CD8-positive, alpha-beta memory T cell (primary cell): ENCODE measurements around the gene KAT7. TPM values are rescaled to one million over a fixed set of nuclear protein-coding genes. Genes with fewer than 3 reads are reported as not detected.

ENCODE experiments used
- CTCF ChIA-PET: fragments of 350-600 bp; sonication (Branson Sonifier 250); formaldehyde crosslinking; loops from one replicate; lab custom pipeline; 2021; ENCODE audit warnings: antibody characterized with exemption; lab: Charles Lee
- POLR2A ChIA-PET: fragments of 350-600 bp; sonication (Branson Sonifier 250); formaldehyde crosslinking; loops from one replicate; lab custom pipeline; 2021; ENCODE audit warnings: antibody characterized with exemption; lab: Charles Lee
- DNase-seq, 5 donors: peaks; one replicate each; pipeline versions ENCODE4 v3.0.0 to v3.0.0-alpha.2; 2020 to 2022; ENCODE audit warnings: mixed read lengths in 1 of 5
- H3K27ac ChIP-seq: one replicate; pipeline ENCODE4 v1.7.0; 2013; ENCODE audit warnings: low read depth, mild to moderate bottlenecking, low read length, moderate library complexity
- H3K27me3 ChIP-seq: 2 replicates; pipeline ENCODE4 v1.7.0; 2013; ENCODE audit warnings: low read length, mild to moderate bottlenecking; ENCODE audit not compliant: insufficient read depth, poor library complexity, severe bottlenecking
- H3K36me3 ChIP-seq: 2 replicates; pipeline ENCODE4 v1.7.0; 2013; ENCODE audit warnings: mild to moderate bottlenecking, low read length, moderate library complexity; ENCODE audit not compliant: insufficient read depth
- H3K4me1 ChIP-seq: 2 replicates; pipeline ENCODE4 v1.7.0; 2013; ENCODE audit warnings: mild to moderate bottlenecking, low read length, moderate library complexity; ENCODE audit not compliant: insufficient read depth
- H3K4me3 ChIP-seq: 2 replicates; pipeline ENCODE4 v1.7.0; 2013; ENCODE audit warnings: mild to moderate bottlenecking, low read length
- H3K9me3 ChIP-seq: 2 replicates; pipeline ENCODE4 v1.7.0; 2013; ENCODE audit warnings: mild to moderate bottlenecking, low read length
- H3K27ac Mint-ChIP-seq, 8 donors: one replicate each; pipeline ENCODE4 v1.8.0; 2020 to 2021; ENCODE audit warnings: mixed read lengths in 8 of 8, mild to moderate bottlenecking in 6 of 8, inconsistent platforms in 3 of 8, moderate library complexity in 3 of 8
- H3K27me3 Mint-ChIP-seq, 2 donors: one replicate each; pipeline ENCODE4 v1.8.0; 2020 to 2021; ENCODE audit warnings: mixed read lengths in 2 of 2, mild to moderate bottlenecking in 1 of 2, moderate library complexity in 1 of 2
- H3K36me3 Mint-ChIP-seq, 3 donors: one replicate each; pipeline ENCODE4 v1.8.0; 2020 to 2021; ENCODE audit warnings: mixed read lengths in 3 of 3, inconsistent platforms in 1 of 3, mild to moderate bottlenecking in 1 of 3
- H3K4me1 Mint-ChIP-seq, 3 donors: one replicate each; pipeline ENCODE4 v1.8.0; 2020 to 2021; ENCODE audit warnings: mixed read lengths in 3 of 3, inconsistent platforms in 1 of 3, mild to moderate bottlenecking in 1 of 3
- H3K4me3 Mint-ChIP-seq, 7 donors: one replicate each; pipeline ENCODE4 v1.8.0; 2020 to 2021; ENCODE audit warnings: mixed read lengths in 7 of 7, mild to moderate bottlenecking in 6 of 7, moderate library complexity in 4 of 7, inconsistent platforms in 2 of 7
- H3K9me3 Mint-ChIP-seq, 5 donors: one replicate each; pipeline ENCODE4 v1.8.0; 2020 to 2022; ENCODE audit warnings: mixed read lengths in 5 of 5, mild to moderate bottlenecking in 3 of 5, moderate library complexity in 2 of 5, inconsistent platforms in 1 of 5
- polyA plus RNA-seq: library from polyadenylated mRNA; unstranded; fragments of 300-500 nt; fragmentation: Illumina TruSeq; gene quantifications from one replicate; pipeline ENCODE4 v1.2.3, GENCODE V29; 2021
- total RNA-seq, 2 experiments: library from RNA; stranded (reverse); gene quantifications; one replicate each; pipeline ENCODE4 v1.2.3, GENCODE V29; 2021

The KAT7 gene
- total and polyA plus RNA-seq, 3 experiments from 2014 or later = 58.1 to 75.8 (median 66.1) TPM

DNA sequence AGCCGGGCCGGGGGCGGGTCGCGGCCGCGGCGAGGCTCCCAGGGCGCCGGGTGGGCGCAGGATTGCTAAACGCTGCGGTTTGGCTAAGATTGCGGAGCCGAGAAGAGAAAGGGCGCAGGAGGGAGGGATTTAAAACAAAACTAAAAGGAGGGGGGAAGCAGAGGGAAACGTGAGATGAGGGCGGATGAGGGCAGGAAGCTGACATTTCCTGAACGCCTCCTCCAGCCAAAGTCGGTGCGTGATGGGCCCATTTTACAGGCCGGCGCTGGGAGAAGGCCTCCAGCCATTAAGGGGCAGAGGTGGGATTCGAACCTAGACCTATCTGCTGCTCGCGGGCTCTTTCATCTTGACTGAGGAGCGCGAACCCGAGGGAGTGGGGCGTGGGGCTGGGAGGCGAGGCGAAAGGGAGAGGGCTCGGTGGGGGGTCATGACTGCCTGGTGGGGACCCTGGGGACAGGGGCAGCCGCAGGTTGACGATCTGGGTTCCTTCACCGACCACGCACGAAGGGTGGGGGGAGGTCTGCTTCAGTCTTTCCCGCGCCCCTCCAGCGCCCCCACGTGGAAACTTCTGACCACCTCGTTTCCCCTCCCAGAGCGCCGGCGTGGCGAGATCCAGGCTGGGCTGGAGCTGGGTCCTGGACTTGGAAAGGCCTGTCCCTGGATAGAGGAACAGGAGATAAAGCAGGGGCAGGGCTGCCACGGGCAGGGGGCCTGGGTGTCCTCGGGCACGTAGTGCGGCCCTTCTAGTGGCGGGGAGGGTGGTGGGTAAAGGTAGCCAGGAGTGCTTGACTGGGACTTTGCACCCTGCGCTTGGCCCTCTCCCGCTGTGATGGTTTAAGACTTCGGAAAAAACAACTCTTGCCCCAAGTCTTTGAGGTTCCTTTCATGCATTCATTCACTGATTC is 63.2 kb downstream of the KAT7 start:
- Mint-ChIP-seq H3K27ac (peak overlapping the region; percentile 72 to 99 (median 93)), H3K4me1 (peaks cover 16 to 22% (median 22%) of the 10 kb centered on the region in 3 donors), H3K9me3 (no peaks in the 10 kb centered on the region), H3K27me3 (peaks cover 0 to 1% of the 10 kb centered on the region in 2 donors), H3K36me3 (peaks cover 0 to 17% (median 0%) of the 10 kb centered on the region in 3 donors), H3K4me3 (peak overlapping the region; percentile 91 to 96 (median 95))
- DNase-seq = peak; percentile 56 to 73 (median 67)
- Histone ChIP-seq H3K27ac (peak overlapping the region; percentile 65), H3K36me3 (no peaks in the 10 kb centered on the region), H3K9me3 (no peaks in the 10 kb centered on the region), H3K27me3 (no peaks in the 10 kb centered on the region), H3K4me1 (peaks cover 16% of the 10 kb centered on the region), H3K4me3 (peak overlapping the region; percentile 83)
- CTCF ChIA-PET = interaction anchor here (0.6 to 1.5 kb wide), 5 partner anchors 13 to 156 kb away, joined by 3 to 4 read pairs (median 3); no protein-coding TSS in a partner anchor
- POLR2A ChIA-PET = no interaction called here

DNA sequence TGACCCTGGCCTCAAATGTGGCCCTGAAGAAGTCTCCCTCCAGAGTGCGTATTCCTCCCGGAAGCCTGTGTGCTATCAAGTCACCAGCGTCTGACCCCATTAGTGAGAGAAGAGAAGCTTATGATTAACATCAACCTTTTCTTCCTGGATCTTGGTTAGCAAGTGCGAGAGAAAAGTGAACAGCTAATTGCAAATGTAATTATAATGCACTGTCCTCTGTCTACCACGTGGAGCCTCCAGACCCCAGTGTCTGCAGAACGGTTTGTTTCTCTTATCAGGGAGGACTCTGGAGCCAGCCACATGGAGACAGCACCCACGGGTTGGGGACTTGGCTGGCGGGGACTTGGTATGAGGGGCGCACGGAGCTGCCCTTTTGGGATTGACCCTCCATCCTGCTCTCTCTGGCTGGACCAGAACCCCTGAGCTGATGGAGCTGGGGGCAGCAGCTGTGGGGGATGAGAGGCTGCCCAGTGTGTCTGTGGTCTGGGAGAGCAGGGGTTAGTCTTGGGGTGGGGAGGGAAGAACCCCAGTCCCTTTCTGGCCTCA is 65.1 kb downstream of the KAT7 start:
- no peak overlapping the region for H3K27ac ChIP-seq
- Mint-ChIP-seq H3K27ac (peak overlapping the region in 1 of 8 donors; percentile 73), H3K4me1 (peaks cover 16 to 22% (median 22%) of the 10 kb centered on the region in 3 donors), H3K4me3 (peak overlapping the region in 3 of 7 donors; percentile 15 to 69 (median 58)), H3K27me3 (peaks cover 0 to 1% of the 10 kb centered on the region in 2 donors), H3K9me3 (no peaks in the 10 kb centered on the region), H3K36me3 (peaks cover 0 to 8% (median 0%) of the 10 kb centered on the region in 3 donors)
- CTCF ChIA-PET = interaction anchor here (1.1 to 1.5 kb wide), 3 partner anchors 142 to 283 kb away, joined by 3 to 4 read pairs (median 3); no protein-coding TSS in a partner anchor
- H3K4me3 ChIP-seq = no peak overlapping the region
- H3K27me3 ChIP-seq = no peaks in the 10 kb centered on the region
- H3K9me3 ChIP-seq = no peaks in the 10 kb centered on the region
- H3K4me1 ChIP-seq = peaks cover 16% of the 10 kb centered on the region
- no peak for DNase-seq
- no peaks in the 10 kb centered on the region for H3K36me3 ChIP-seq
- POLR2A ChIA-PET = no interaction called here

GRCh38 chr17:49854126-49854525 is 65.6 kb downstream of the KAT7 start:
- POLR2A ChIA-PET = no interaction called here
- Histone ChIP-seq H3K4me3 (no peak overlapping the region), H3K4me1 (peaks cover 16% of the 10 kb centered on the region), H3K27me3 (no peaks in the 10 kb centered on the region), H3K36me3 (no peaks in the 10 kb centered on the region), H3K27ac (no peak overlapping the region), H3K9me3 (no peaks in the 10 kb centered on the region)
- Mint-ChIP-seq H3K4me1 (peaks cover 16 to 22% (median 22%) of the 10 kb centered on the region in 3 donors), H3K27ac (peak overlapping the region in 1 of 8 donors; percentile 77), H3K27me3 (peaks cover 0 to 1% of the 10 kb centered on the region in 2 donors), H3K36me3 (peaks cover 0 to 8% (median 0%) of the 10 kb centered on the region in 3 donors), H3K4me3 (peak overlapping the region in 1 of 7 donors; percentile 69), H3K9me3 (no peaks in the 10 kb centered on the region)
- no peak for DNase-seq
- CTCF ChIA-PET = interaction anchor here (1.2 kb wide), 1 partner anchor 145 kb away, joined by 3 read pairs; no protein-coding TSS in a partner anchor

- peaks cover 5 to 13% of the 10 kb centered on the region in 2 donors for H3K27me3 Mint-ChIP-seq
Observed at GRCh38 chr17:49858796-49859195, 70.3 kb downstream of the KAT7 start.

GRCh38 chr17:49859991-49860953 is 71.8 kb downstream of the KAT7 start:
- Histone ChIP-seq H3K4me3 (no peak overlapping the region), H3K9me3 (no peaks in the 10 kb centered on the region), H3K36me3 (no peaks in the 10 kb centered on the region), H3K27ac (no peak overlapping the region), H3K4me1 (peaks cover 5% of the 10 kb centered on the region), H3K27me3 (no peaks in the 10 kb centered on the region)
- no peaks in the 10 kb centered on the region for H3K9me3 Mint-ChIP-seq
- ChIA-PET POLR2A (no interaction called here), CTCF (interaction anchor here (1.0 to 6.5 kb wide), 2 partner anchors 137 to 165 kb away, joined by 3 to 96 read pairs; partner anchors contain the start of gene DLX3)
- H3K36me3 Mint-ChIP-seq = no peaks in the 10 kb centered on the region
- no peak overlapping the region for H3K4me3 Mint-ChIP-seq
- DNase-seq = no peak
- peaks cover 9 to 13% of the 10 kb centered on the region in 2 donors for H3K27me3 Mint-ChIP-seq
- no peak overlapping the region for H3K27ac Mint-ChIP-seq
- H3K4me1 Mint-ChIP-seq = peaks cover 4 to 9% (median 6%) of the 10 kb centered on the region in 3 donors

More at GRCh38 chr17:49858796-49859195, 70.3 kb downstream of the KAT7 start:
- Mint-ChIP-seq H3K9me3 (no peaks in the 10 kb centered on the region), H3K36me3 (no peaks in the 10 kb centered on the region), H3K4me3 (no peak overlapping the region), H3K4me1 (peaks cover 4 to 9% (median 6%) of the 10 kb centered on the region in 3 donors), H3K27ac (peak overlapping the region in 1 of 8 donors; percentile 20)
- H3K4me3 ChIP-seq = no peak overlapping the region
- H3K27me3 ChIP-seq = no peaks in the 10 kb centered on the region
- DNase-seq = no peak
- peaks cover 5% of the 10 kb centered on the region for H3K4me1 ChIP-seq
- no peaks in the 10 kb centered on the region for H3K9me3 ChIP-seq
- CTCF ChIA-PET = interaction anchor here (6.5 kb wide), 1 partner anchor 138 kb away, joined by 96 read pairs; the partner anchor contains the start of gene DLX3
- no peaks in the 10 kb centered on the region for H3K36me3 ChIP-seq
- H3K27ac ChIP-seq = no peak overlapping the region
- POLR2A ChIA-PET = no interaction called here

DNA sequence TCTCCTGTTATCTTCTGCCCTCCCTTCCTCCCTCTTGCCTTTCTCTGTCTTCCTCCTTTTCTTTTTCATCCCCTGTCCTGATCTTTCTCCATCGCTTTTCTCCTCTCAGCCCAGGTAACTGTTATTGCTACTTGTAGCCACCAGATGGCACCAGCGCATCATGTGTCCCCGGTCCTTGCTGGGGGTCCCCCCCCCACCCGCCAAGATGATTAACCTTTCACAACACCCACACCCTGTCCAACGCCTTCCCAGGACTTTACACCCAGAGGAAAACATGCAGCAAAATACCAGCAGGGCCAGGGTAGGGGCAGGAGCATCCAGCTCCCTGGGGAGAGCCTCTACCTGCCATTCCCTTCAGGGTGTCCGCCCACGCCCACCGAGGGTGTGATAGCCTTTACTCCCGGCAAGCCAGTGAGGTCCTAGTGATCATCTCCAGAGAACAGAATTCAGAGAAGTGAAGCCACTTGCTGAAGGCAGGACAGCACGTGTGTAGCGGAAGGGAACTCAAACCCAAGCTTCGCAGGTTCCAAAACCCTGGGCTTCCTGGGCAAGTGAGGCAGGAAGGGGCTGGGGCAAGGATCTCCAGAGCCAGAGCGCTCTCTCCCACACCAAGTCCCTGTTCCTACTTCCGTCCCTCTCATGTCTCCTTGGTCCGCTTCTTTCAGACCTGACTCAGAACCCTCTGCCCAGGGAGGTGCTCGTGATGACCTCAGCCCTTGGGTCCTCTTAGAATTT is 72.8 kb downstream of the KAT7 start:
- Histone ChIP-seq H3K36me3 (no peaks in the 10 kb centered on the region), H3K27ac (no peak overlapping the region), H3K4me1 (peaks cover 5% of the 10 kb centered on the region), H3K27me3 (no peaks in the 10 kb centered on the region), H3K4me3 (no peak overlapping the region), H3K9me3 (no peaks in the 10 kb centered on the region)
- POLR2A ChIA-PET = no interaction called here
- CTCF ChIA-PET = interaction anchor here (6.5 kb wide), 1 partner anchor 136 kb away, joined by 96 read pairs; the partner anchor contains the start of gene DLX3
- Mint-ChIP-seq H3K9me3 (no peaks in the 10 kb centered on the region), H3K4me3 (no peak overlapping the region), H3K4me1 (peaks cover 3 to 5% (median 4%) of the 10 kb centered on the region in 3 donors), H3K27ac (peak overlapping the region in 1 of 8 donors; percentile 2), H3K36me3 (no peaks in the 10 kb centered on the region), H3K27me3 (peaks cover 9 to 13% of the 10 kb centered on the region in 2 donors)
- DNase-seq = peak; percentile 32 to 57 (median 44)
